HEK293 (cell line): ENCODE results near the gene MINDY1.

Experiments
- CTCF ChIA-PET: fragments of 350-600 bp; formaldehyde crosslinking; extraction: SDS; loops from one replicate; lab custom pipeline; 2021; ENCODE audit warnings: antibody characterized with exemption; lab: Yijun Ruan, JAX
- POLR2A ChIA-PET: fragments of 300-600 bp; formaldehyde crosslinking; extraction: SDS; loops from one replicate; lab custom pipeline; 2020; ENCODE audit warnings: antibody characterized with exemption, inconsistent platforms; lab: Yijun Ruan, JAX
- H3K27ac ChIP-seq: fragments of 200-500 bp; sonication (Bioruptor generic); 2 replicates; pipeline ENCODE4 v1.5.1; 2014; ENCODE audit warnings: low read depth, low read length, control low read depth, inconsistent platforms; ENCODE audit errors: extremely low read depth
- H3K36me3 ChIP-seq, 2 experiments: fragments of 200-500 bp in 1 of 2; sonication (Bioruptor generic) in 1 of 2; 1 replicate in 1 of 2; 2 replicates in 1 of 2; pipeline ENCODE4 v1.5.1; 2014 to 2017; ENCODE audit warnings: inconsistent platforms in 2 of 2, low read length in 2 of 2; ENCODE audit not compliant: control insufficient read depth in 2 of 2, insufficient read depth in 1 of 2
- H3K4me1 ChIP-seq: fragments of 200-500 bp; sonication (Bioruptor generic); 2 replicates; pipeline ENCODE4 v1.5.1; 2014; ENCODE audit warnings: mild to moderate bottlenecking, low read length, inconsistent platforms; ENCODE audit not compliant: control insufficient read depth, insufficient read depth
- H3K4me3 ChIP-seq: 2 replicates; pipeline ENCODE4 v1.5.1; 2011; ENCODE audit warnings: low read depth, mild to moderate bottlenecking, control low read depth, low read length, moderate library complexity
- H3K9me3 ChIP-seq: fragments of 200-500 bp; sonication (Bioruptor generic); 2 replicates; pipeline ENCODE4 v1.5.1; 2014; ENCODE audit warnings: low read depth, low read length, inconsistent platforms; ENCODE audit not compliant: control insufficient read depth, insufficient read depth
- EGR2 ChIP-seq: fragments of 450-650 bp; formaldehyde crosslinking; IDR thresholded peaks from 2 replicates; pipeline ENCODE4 v1.5.1; 2016; ENCODE audit warnings: low read depth, missing biosample characterization, missing genetic modification characterization
- PRDM1 ChIP-seq: fragments of 450-650 bp; formaldehyde crosslinking; IDR thresholded peaks from 2 replicates; pipeline ENCODE4; 2016; ENCODE audit warnings: missing biosample characterization, missing genetic modification characterization
- PRDM10 ChIP-seq: fragments of 450-650 bp; formaldehyde crosslinking; IDR thresholded peaks from 2 replicates; pipeline ENCODE4 v1.5.1; 2016; ENCODE audit warnings: missing biosample characterization, missing genetic modification characterization
- TCF7L2 ChIP-seq: IDR thresholded peaks from 2 replicates; pipeline ENCODE4 v1.6.1; 2011; ENCODE audit warnings: low read depth, mild to moderate bottlenecking, inconsistent platforms, low read length, moderate library complexity, borderline replicate concordance
- ZFHX2 ChIP-seq: fragments of 450-650 bp; formaldehyde crosslinking; conservative IDR thresholded peaks from 2 replicates; pipeline ENCODE4 v1.5.1; 2016; ENCODE audit warnings: missing biosample characterization, missing genetic modification characterization
- ZNF341 ChIP-seq: fragments of 450-650 bp; formaldehyde crosslinking; IDR thresholded peaks from 2 replicates; pipeline ENCODE4; 2016; ENCODE audit warnings: low read depth, missing biosample characterization, missing genetic modification characterization
- ZNF398 ChIP-seq: fragments of 450-650 bp; formaldehyde crosslinking; IDR thresholded peaks from 2 replicates; pipeline ENCODE4 v1.5.1; 2017; ENCODE audit warnings: missing biosample characterization, missing genetic modification characterization
- ZNF521 ChIP-seq: fragments of 450-650 bp; formaldehyde crosslinking; IDR thresholded peaks from 2 replicates; pipeline ENCODE4 v1.5.1; 2017; ENCODE audit warnings: missing biosample characterization, mild to moderate bottlenecking, missing genetic modification characterization
- ZNF558 ChIP-seq: fragments of 450-650 bp; formaldehyde crosslinking; IDR thresholded peaks from 2 replicates; pipeline ENCODE4 v1.5.1; 2016; ENCODE audit warnings: missing biosample characterization, missing genetic modification characterization
- ZNF600 ChIP-seq: fragments of 450-650 bp; formaldehyde crosslinking; IDR thresholded peaks from 2 replicates; pipeline ENCODE4 v1.5.1; 2016; ENCODE audit warnings: missing biosample characterization, missing genetic modification characterization
- ZNF707 ChIP-seq: fragments of 450-650 bp; formaldehyde crosslinking; IDR thresholded peaks from 2 replicates; pipeline ENCODE4 v1.5.1; 2016; ENCODE audit warnings: missing biosample characterization, missing genetic modification characterization
- ZSCAN18 ChIP-seq: fragments of 450-650 bp; formaldehyde crosslinking; IDR thresholded peaks from 2 replicates; pipeline ENCODE4 v1.5.1; 2016; ENCODE audit warnings: missing biosample characterization, missing genetic modification characterization
- TF ChIP-seq, protein P1 (sequence below): fragments of 450-650 bp; formaldehyde crosslinking; IDR thresholded peaks from 2 replicates; pipeline ENCODE4 v1.5.1; 2016; ENCODE audit warnings: missing biosample characterization, missing genetic modification characterization
- TF ChIP-seq, protein P2 (sequence below): fragments of 450-650 bp; formaldehyde crosslinking; IDR thresholded peaks from 2 replicates; pipeline ENCODE4 v1.5.1; 2016; ENCODE audit warnings: missing biosample characterization, missing genetic modification characterization
- TF ChIP-seq, protein P3 (sequence below): fragments of 450-650 bp; formaldehyde crosslinking; IDR thresholded peaks from 2 replicates; pipeline ENCODE4 v1.5.1; 2017; ENCODE audit warnings: missing biosample characterization, missing genetic modification characterization

MINDY1 gene

GRCh38 chr1:150970808-150971582 lies 35.7 kb downstream of the MINDY1 start:
- ChIA-PET POLR2A (interaction anchor here (0.6 to 1.1 kb wide), 5 partner anchors 10 to 392 kb away, joined by 3 to 5 read pairs (median 4); partner anchors contain the start of genes MCL1 and VPS72), CTCF (interaction anchor here (0.6 to 2.4 kb wide), 6 partner anchors 8 to 45 kb away, joined by 3 to 10 read pairs (median 4); partner anchors contain the start of genes ANXA9 and SETDB1)
- TF ChIP-seq ZNF398 (tag by site-specific recombination) (peak; percentile 45), ZNF558 (no peak), PRDM10 (peak; percentile 86), EGR2 (tag by site-specific recombination) (peak; percentile 25; the same call in 1 of the 2 replicates), ZSCAN18 (tag by site-specific recombination) (no peak), ZNF707 (tag by site-specific recombination) (peak; percentile 48; the same call in 1 of the 2 replicates), ZFHX2 (tag by site-specific recombination) (0 out of 2 replicates have a peak, but pooled peaks have one; percentile 11), ZNF341 (tag by site-specific recombination) (peak; percentile 72), PRDM1 (peak; percentile 86), ZNF521 (tag by site-specific recombination) (no peak), TCF7L2 (0 out of 2 replicates have a peak, but pooled peaks have one; percentile 32), ZNF600 (tag by site-specific recombination) (peak; percentile 95)
- TF ChIP-seq, protein P1, sequence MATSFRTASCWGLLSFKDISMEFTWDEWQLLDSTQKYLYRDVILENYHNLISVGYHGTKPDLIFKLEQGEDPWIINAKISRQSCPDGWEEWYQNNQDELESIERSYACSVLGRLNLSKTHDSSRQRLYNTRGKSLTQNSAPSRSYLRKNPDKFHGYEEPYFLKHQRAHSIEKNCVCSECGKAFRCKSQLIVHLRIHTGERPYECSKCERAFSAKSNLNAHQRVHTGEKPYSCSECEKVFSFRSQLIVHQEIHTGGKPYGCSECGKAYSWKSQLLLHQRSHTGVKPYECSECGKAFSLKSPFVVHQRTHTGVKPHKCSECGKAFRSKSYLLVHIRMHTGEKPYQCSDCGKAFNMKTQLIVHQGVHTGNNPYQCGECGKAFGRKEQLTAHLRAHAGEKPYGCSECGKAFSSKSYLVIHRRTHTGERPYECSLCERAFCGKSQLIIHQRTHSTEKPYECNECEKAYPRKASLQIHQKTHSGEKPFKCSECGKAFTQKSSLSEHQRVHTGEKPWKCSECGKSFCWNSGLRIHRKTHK (tag by site-specific recombination) = no peak
- TF ChIP-seq, protein P2, sequence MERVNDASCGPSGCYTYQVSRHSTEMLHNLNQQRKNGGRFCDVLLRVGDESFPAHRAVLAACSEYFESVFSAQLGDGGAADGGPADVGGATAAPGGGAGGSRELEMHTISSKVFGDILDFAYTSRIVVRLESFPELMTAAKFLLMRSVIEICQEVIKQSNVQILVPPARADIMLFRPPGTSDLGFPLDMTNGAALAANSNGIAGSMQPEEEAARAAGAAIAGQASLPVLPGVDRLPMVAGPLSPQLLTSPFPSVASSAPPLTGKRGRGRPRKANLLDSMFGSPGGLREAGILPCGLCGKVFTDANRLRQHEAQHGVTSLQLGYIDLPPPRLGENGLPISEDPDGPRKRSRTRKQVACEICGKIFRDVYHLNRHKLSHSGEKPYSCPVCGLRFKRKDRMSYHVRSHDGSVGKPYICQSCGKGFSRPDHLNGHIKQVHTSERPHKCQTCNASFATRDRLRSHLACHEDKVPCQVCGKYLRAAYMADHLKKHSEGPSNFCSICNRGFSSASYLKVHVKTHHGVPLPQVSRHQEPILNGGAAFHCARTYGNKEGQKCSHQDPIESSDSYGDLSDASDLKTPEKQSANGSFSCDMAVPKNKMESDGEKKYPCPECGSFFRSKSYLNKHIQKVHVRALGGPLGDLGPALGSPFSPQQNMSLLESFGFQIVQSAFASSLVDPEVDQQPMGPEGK (tag by site-specific recombination) = peak; percentile 12; the same call in 1 of the 2 replicates
- TF ChIP-seq, protein P3, sequence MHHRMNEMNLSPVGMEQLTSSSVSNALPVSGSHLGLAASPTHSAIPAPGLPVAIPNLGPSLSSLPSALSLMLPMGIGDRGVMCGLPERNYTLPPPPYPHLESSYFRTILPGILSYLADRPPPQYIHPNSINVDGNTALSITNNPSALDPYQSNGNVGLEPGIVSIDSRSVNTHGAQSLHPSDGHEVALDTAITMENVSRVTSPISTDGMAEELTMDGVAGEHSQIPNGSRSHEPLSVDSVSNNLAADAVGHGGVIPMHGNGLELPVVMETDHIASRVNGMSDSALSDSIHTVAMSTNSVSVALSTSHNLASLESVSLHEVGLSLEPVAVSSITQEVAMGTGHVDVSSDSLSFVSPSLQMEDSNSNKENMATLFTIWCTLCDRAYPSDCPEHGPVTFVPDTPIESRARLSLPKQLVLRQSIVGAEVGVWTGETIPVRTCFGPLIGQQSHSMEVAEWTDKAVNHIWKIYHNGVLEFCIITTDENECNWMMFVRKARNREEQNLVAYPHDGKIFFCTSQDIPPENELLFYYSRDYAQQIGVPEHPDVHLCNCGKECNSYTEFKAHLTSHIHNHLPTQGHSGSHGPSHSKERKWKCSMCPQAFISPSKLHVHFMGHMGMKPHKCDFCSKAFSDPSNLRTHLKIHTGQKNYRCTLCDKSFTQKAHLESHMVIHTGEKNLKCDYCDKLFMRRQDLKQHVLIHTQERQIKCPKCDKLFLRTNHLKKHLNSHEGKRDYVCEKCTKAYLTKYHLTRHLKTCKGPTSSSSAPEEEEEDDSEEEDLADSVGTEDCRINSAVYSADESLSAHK (tag by site-specific recombination) = 0 out of 2 replicates have a peak, but pooled peaks have one; percentile 26
- no peak overlapping the region for H3K27ac ChIP-seq
- peaks cover 6 to 36% of the 10 kb centered on the region in 2 experiments; a peak in 2 of 3 replicates for H3K36me3 ChIP-seq
- H3K4me1 ChIP-seq = peaks cover 19% of the 10 kb centered on the region
- no peak overlapping the region for H3K4me3 ChIP-seq
- H3K9me3 ChIP-seq = no peaks in the 10 kb centered on the region
